K562 (cell line): ENCODE data around the gene PAN3. TPM values are rescaled to one million over a fixed set of nuclear protein-coding genes. Genes with fewer than 3 reads are reported as not detected.

Experiments used
- ATAC-seq: fragments of 200-7000 bp; cut with Tn5 transposase; 3 replicates; pipeline ENCODE4 v1.9.1; 2020; ENCODE audit warnings: moderate library complexity
- BruUV-seq: library from RNA; stranded (reverse); fragments of 400-500 nt; replicated peaks from 2 replicates; lab custom pipeline; 2021; lab: Mats Ljungman, UMichigan
- CTCF ChIA-PET: fragments of 300-600 bp; formaldehyde crosslinking; extraction: SDS; loops from one replicate; lab custom pipeline; 2021; ENCODE audit warnings: low intra/inter-chr PET ratio; lab: Yijun Ruan, JAX
- POLR2A ChIA-PET: fragments of 300-600, 350-650 bp; sonication (Branson Sonifier 250); formaldehyde crosslinking; extraction: SDS; loops from one replicate; lab custom pipeline; 2021; ENCODE audit warnings: antibody characterized with exemption, inconsistent platforms; lab: Yijun Ruan, JAX
- DNase-seq, 4 experiments: peaks; one replicate each; pipeline versions ENCODE4 v3.0.0 to v3.0.0-alpha.2; 2011 to 2018; ENCODE audit warnings: low spot score in 3 of 4, mixed read lengths in 3 of 4; ENCODE audit errors: extremely low read depth in 1 of 4
- FAIRE-seq: peaks from 2 replicates; lab custom pipeline; 2011; peaks lifted over from hg19 to GRCh38; lab: Jason Lieb, UNC
- H2AFZ ChIP-seq: 2 replicates; pipeline ENCODE4 v1.6.0; 2011; ENCODE audit warnings: low read depth, low read length, control low read depth, inconsistent platforms
- H3K27ac ChIP-seq: fragments of 200-600 bp; 3 replicates; pipeline ENCODE4 v1.8.0; 2011; ENCODE audit warnings: low read depth, mild to moderate bottlenecking, control low read depth, inconsistent platforms, low read length, moderate library complexity, mixed read lengths; ENCODE audit errors: extremely low read depth
- H3K27me3 ChIP-seq, 2 experiments: fragments of 300-600 bp in 1 of 2; 2 replicates in 1 of 2; 3 replicates in 1 of 2; pipeline versions ENCODE4 v1.6.0 to v1.8.0; 2011; ENCODE audit warnings: inconsistent platforms in 2 of 2, low read length in 2 of 2, mild to moderate bottlenecking in 1 of 2, mixed read lengths in 1 of 2, moderate library complexity in 1 of 2; ENCODE audit not compliant: control insufficient read depth in 2 of 2, insufficient read depth in 2 of 2
- H3K36me3 ChIP-seq: fragments of 300-600 bp; 3 replicates; pipeline ENCODE4 v1.8.0; 2011; ENCODE audit warnings: mild to moderate bottlenecking, low read length, inconsistent platforms; ENCODE audit not compliant: control insufficient read depth, insufficient read depth
- H3K4me1 ChIP-seq, 2 experiments: fragments of 200-600 bp in 1 of 2; replicated peaks in 1 of 2; 2 replicates in 1 of 2; 3 replicates in 1 of 2; pipeline versions ENCODE4 v1.5.1 to v1.8.0; 2011; ENCODE audit warnings: inconsistent platforms in 2 of 2, low read length in 2 of 2, mild to moderate bottlenecking in 1 of 2, mixed read lengths in 1 of 2, moderate library complexity in 1 of 2; ENCODE audit not compliant: control insufficient read depth in 2 of 2, insufficient read depth in 2 of 2
- H3K4me2 ChIP-seq: 2 replicates; pipeline ENCODE4 v1.6.1; 2011; ENCODE audit warnings: low read length, control low read depth, inconsistent platforms, mixed read lengths; ENCODE audit not compliant: insufficient read depth
- H3K4me3 ChIP-seq: fragments of 200-600 bp; sonication (generic), shearing (Covaris generic); 2 replicates; pipeline ENCODE4 v1.5.1; 2016; ENCODE audit warnings: control low read depth, inconsistent platforms
- H3K79me2 ChIP-seq: fragments of 200-600 bp; 3 replicates; pipeline ENCODE4 v1.8.0; 2011; ENCODE audit warnings: low read length, inconsistent platforms; ENCODE audit not compliant: control insufficient read depth, insufficient read depth
- H3K9ac ChIP-seq, 2 experiments: 2 replicates each; pipeline versions ENCODE4 v1.6.0 to v1.6.1; 2011; ENCODE audit warnings: low read depth in 2 of 2, low read length in 2 of 2, control low read depth in 1 of 2, inconsistent platforms in 1 of 2, mild to moderate bottlenecking in 1 of 2, mixed read lengths in 1 of 2; ENCODE audit not compliant: insufficient read depth in 1 of 2
- H3K9me1 ChIP-seq: one replicate; pipeline ENCODE4 v1.6.0; 2011; ENCODE audit warnings: inconsistent platforms, mild to moderate bottlenecking, low read length, moderate library complexity; ENCODE audit not compliant: control insufficient read depth, insufficient read depth
- H3K9me3 ChIP-seq: replicated peaks from 2 replicates; pipeline ENCODE4 v1.5.1; 2011; ENCODE audit warnings: low read depth, low read length, inconsistent platforms; ENCODE audit not compliant: control insufficient read depth, insufficient read depth
- H4K20me1 ChIP-seq: replicated peaks from 2 replicates; pipeline ENCODE4 v1.6.1; 2011; ENCODE audit warnings: low read length, inconsistent platforms, mixed read lengths; ENCODE audit not compliant: control insufficient read depth, insufficient read depth
- BRD9 ChIP-seq: fragments of 450-650 bp; IDR thresholded peaks from 2 replicates; pipeline ENCODE4 v1.6.1; 2018; ENCODE audit warnings: low read depth; ENCODE audit not compliant: partially characterized antibody
- DACH1 ChIP-seq: fragments of 450-650 bp; IDR thresholded peaks from 2 replicates; pipeline ENCODE4 v1.6.1; 2018; ENCODE audit not compliant: partially characterized antibody
- E2F3 ChIP-seq: fragments of 250-450 bp; sonication (Bioruptor Pico); IDR thresholded peaks from 2 replicates; pipeline ENCODE4 v1.4.0; 2020; ENCODE audit warnings: mild to moderate bottlenecking
- FOXJ2 ChIP-seq: fragments of 200-800 bp; sonication (Bioruptor generic); IDR thresholded peaks from 2 replicates; pipeline ENCODE4 v1.6.1; 2016; ENCODE audit warnings: missing genetic modification characterization, missing compliant biosample characterization
- FOXJ3 ChIP-seq: sonication (generic); formaldehyde crosslinking; IDR thresholded peaks from 2 replicates; pipeline ENCODE4 v1.4.0; 2020; ENCODE audit warnings: mild to moderate bottlenecking, missing genetic modification reagents
- MAZ ChIP-seq, 2 experiments: fragments of 450-650 bp in 1 of 2; sonication (generic) in 1 of 2; formaldehyde crosslinking; IDR thresholded peaks in 1 of 2; conservative IDR thresholded peaks in 1 of 2; 2 replicates each; pipeline versions ENCODE4 v1.4.0 to v1.5.0; 2020; ENCODE audit warnings: mild to moderate bottlenecking in 1 of 2, missing genetic modification reagents in 1 of 2
- NR4A1 ChIP-seq, 2 experiments: fragments of 250-450 bp in 1 of 2; fragments of 450-650 bp in 1 of 2; sonication (Bioruptor Pico) in 1 of 2; IDR thresholded peaks; 2 replicates each; pipeline versions ENCODE4 v1.4.0 to v1.6.1; 2016 to 2020; ENCODE audit warnings: mild to moderate bottlenecking in 2 of 2, missing compliant biosample characterization in 1 of 2, missing genetic modification characterization in 1 of 2, moderate library complexity in 1 of 2
- PCBP1 ChIP-seq: fragments of 200-400 bp; formaldehyde crosslinking; IDR thresholded peaks from 2 replicates; pipeline ENCODE4 v1.6.1; 2018; ENCODE audit warnings: mild to moderate bottlenecking, low read depth, low read length; ENCODE audit not compliant: poor library complexity, severe bottlenecking
- POLR2A ChIP-seq: fragments of 450-650 bp; conservative IDR thresholded peaks from 2 replicates; pipeline ENCODE4 v1.6.1; 2016
- SP2 ChIP-seq: IDR thresholded peaks from 2 replicates; pipeline ENCODE4 v1.6.1; 2011; ENCODE audit warnings: mild to moderate bottlenecking, low read depth, low read length, moderate library complexity; ENCODE audit not compliant: poor library complexity, severe bottlenecking; ENCODE audit errors: extremely low read depth
- SREBF1 ChIP-seq: fragments of 150-350 bp; IDR thresholded peaks from 2 replicates; pipeline ENCODE4 v1.6.1; 2014; ENCODE audit warnings: antibody characterized with exemption, low read depth, low read length, borderline replicate concordance
- STAT5B ChIP-seq: fragments of 250-450 bp; sonication (Bioruptor Pico); IDR thresholded peaks from 2 replicates; pipeline ENCODE4 v1.8.0; 2021; ENCODE audit warnings: mild to moderate bottlenecking, inconsistent platforms
- TRIM28 ChIP-seq: fragments of 450-650 bp; IDR thresholded peaks from 2 replicates; pipeline ENCODE4 v1.6.1; 2017
- XRCC3 ChIP-seq: fragments of 450-650 bp; IDR thresholded peaks from 2 replicates; pipeline ENCODE4 v1.6.1; 2017; ENCODE audit warnings: mild to moderate bottlenecking, moderate library complexity
- ZKSCAN8 ChIP-seq: fragments of 200-800 bp; sonication (Bioruptor generic); IDR thresholded peaks from 2 replicates; pipeline ENCODE4 v1.6.1; 2016; ENCODE audit warnings: missing genetic modification characterization, missing compliant biosample characterization
- ZNF717 ChIP-seq: fragments of 250-450 bp; sonication (Bioruptor Pico); IDR thresholded peaks from 2 replicates; pipeline ENCODE4 v1.5.0; 2021
- ZNF766 ChIP-seq: fragments of 200-800 bp; sonication (Bioruptor generic); conservative IDR thresholded peaks from 2 replicates; pipeline ENCODE4 v1.6.1; 2016; ENCODE audit warnings: missing genetic modification characterization, missing compliant biosample characterization
- ZZZ3 ChIP-seq: fragments of 450-650 bp; IDR thresholded peaks from 2 replicates; pipeline ENCODE4 v1.6.1; 2016; ENCODE audit warnings: antibody characterized with exemption, mild to moderate bottlenecking, moderate library complexity
- WGBS: fragments of 100-300 bp; shearing (Covaris generic); methylation state at CpG from one replicate; pipeline ENCODE4 v1.1.6; 2016; ENCODE audit warnings: low coverage, mixed read lengths; ENCODE audit not compliant: insufficient coverage; ENCODE audit errors: missing lambda C conversion rate; 5-methylcytosine and 5-hydroxymethylcytosine counted together
- in situ Hi-C: fragments of 300-500 bp; cut with MboI; formaldehyde crosslinking; loops from 4 replicates; pipeline ENCODE4 v1.15.0; 2018; ENCODE audit warnings: inconsistent platforms, mixed read lengths
- intact Hi-C: fragments of 100-400 bp; cut with micrococcal nuclease; formaldehyde crosslinking; loops from 2 replicates; pipeline ENCODE4 v1.14.2; 2022
- polyA plus RNA-seq, 8 experiments: library from polyadenylated mRNA; depleted of rRNA in 4 of 8; stranded (reverse) in 5 of 8; unstranded in 3 of 8; fragments of >200 nt; fragmentation: Nextera tagmentation in 2 of 8; fragmentation: Illumina TruSeq in 1 of 8; extraction: Ambion mirVana in 2 of 8; extraction: Trizol in 1 of 8; gene quantifications; 2 replicates each; pipeline versions ENCODE4 v1.2.1 to v1.2.3, GENCODE V29; 2011 to 2014; ENCODE audit warnings: inconsistent platforms in 1 of 8, missing spikeins in 1 of 8
- total RNA-seq, 7 experiments: library from RNA; depleted of rRNA in 6 of 7; stranded (reverse); fragments of >200 nt in 6 of 7; fragmentation: Illumina TruSeq in 2 of 7; extraction: Trizol in 2 of 7; gene quantifications; 2 replicates each; pipeline versions ENCODE4 v1.2.1 to v1.2.3, GENCODE V29; 2011 to 2021; ENCODE audit warnings: low replicate concordance in 1 of 7
- TF ChIP-seq, protein P1 (sequence below): fragments of 450-650 bp; formaldehyde crosslinking; IDR thresholded peaks from 2 replicates; pipeline ENCODE4 v1.4.0; 2020; ENCODE audit warnings: mild to moderate bottlenecking, mixed read lengths
- TF ChIP-seq, protein P2 (sequence below): fragments of 450-650 bp; IDR thresholded peaks from 2 replicates; pipeline ENCODE4 v1.6.1; 2018; ENCODE audit not compliant: partially characterized antibody

Gene PAN3
- total and polyA plus RNA-seq, 9 of the 15 experiments (the other 6 are each of a cell fraction or from before 2014, with no cell fraction given), result 7.2 to 19.9 (median 11.6) TPM

DNA sequence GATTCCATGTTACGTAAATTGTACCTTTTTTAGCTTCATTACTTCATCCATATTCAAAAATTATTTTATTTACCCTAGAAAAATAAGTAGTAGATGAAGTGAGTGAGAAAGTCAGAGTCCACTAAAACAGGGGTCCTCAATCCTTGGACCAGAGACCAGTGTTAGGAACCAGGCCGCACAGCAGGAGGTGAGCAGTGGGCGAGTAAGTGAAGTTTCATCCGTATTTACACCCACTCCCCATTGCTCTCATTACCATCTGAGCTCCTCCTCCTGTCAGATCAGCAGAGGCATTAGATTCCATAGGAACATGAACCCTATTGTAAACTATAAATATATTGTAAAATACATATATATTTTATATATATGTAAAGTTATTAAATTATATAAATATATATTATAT lies 119.0 kb downstream of the PAN3 start (continued):
- TF ChIP-seq SP2 (no peak), ZKSCAN8 (no peak), FOXJ2 (no peak), SREBF1 (no peak), TRIM28 (no peak)

DNA sequence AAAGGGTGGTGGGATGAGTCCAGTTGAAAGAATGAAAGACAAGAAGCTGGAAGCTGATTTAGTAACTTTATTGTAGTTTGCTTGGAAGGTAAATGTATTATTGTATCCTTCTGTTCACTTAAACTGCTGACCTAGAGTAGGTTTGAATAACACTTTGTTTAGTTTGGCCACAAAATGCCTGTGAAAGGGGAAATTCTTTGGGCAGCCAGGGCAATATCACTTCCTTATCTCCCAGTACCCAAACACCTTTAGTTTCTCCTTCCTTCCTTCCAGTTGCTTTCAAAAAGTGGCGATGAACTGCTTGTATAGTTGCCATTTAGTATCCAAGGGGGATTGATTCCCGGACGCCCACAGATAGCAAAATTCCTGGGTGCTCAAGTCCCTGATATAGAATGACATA lies 120.1 kb downstream of the PAN3 start:
- Histone ChIP-seq H3K4me3 (no peak overlapping the region), H3K27me3 (no peaks in the 10 kb centered on the region), H3K4me1 (no peaks in the 10 kb centered on the region), H4K20me1 (no peaks in the 10 kb centered on the region), H3K9ac (no peak overlapping the region), H3K79me2 (no peaks in the 10 kb centered on the region), H3K27ac (no peak overlapping the region), H3K4me2 (no peak overlapping the region), H3K36me3 (peaks cover 35% of the 10 kb centered on the region; the same call in 2 of the 3 replicates), H3K9me1 (no peaks in the 10 kb centered on the region), H2AFZ (no peak overlapping the region), H3K9me3 (no peaks in the 10 kb centered on the region)
- no peak for DNase-seq
- intact Hi-C loops (no loop called here), in situ Hi-C loops (no loop called here)
- no peak for ATAC-seq
- CTCF ChIA-PET, result no interaction called here
- FAIRE-seq, result no peak
- POLR2A ChIA-PET, result no interaction called here
- 100% methylated on average over 2 of the region's 3 CpGs for WGBS
- BruUV-seq, result no TSS peak
- TF ChIP-seq ZZZ3, result no peak
- TF ChIP-seq STAT5B (CRISPR knock-in tag), result no peak
- no peak for TF ChIP-seq XRCC3
- TF ChIP-seq, protein P1, sequence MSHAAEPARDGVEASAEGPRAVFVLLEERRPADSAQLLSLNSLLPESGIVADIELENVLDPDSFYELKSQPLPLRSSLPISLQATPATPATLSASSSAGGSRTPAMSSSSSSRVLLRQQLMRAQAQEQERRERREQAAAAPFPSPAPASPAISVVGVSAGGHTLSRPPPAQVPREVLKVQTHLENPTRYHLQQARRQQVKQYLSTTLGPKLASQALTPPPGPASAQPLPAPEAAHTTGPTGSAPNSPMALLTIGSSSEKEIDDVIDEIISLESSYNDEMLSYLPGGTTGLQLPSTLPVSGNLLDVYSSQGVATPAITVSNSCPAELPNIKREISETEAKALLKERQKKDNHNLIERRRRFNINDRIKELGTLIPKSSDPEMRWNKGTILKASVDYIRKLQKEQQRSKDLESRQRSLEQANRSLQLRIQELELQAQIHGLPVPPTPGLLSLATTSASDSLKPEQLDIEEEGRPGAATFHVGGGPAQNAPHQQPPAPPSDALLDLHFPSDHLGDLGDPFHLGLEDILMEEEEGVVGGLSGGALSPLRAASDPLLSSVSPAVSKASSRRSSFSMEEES (CRISPR knock-in tag), result no peak
- no peak for TF ChIP-seq E2F3 (CRISPR knock-in tag)
- TF ChIP-seq POLR2A, result no peak
- TF ChIP-seq BRD9, result no peak
- no peak for TF ChIP-seq ZNF717
- no peak for TF ChIP-seq NR4A1 (CRISPR knock-in tag; IDR thresholded peaks at IDR 0.05)
- TF ChIP-seq NR4A1 (tag; IDR thresholded peaks at IDR 0.05), result no peak
- no peak for TF ChIP-seq FOXJ3 (CRISPR knock-in tag)
- TF ChIP-seq ZNF766, result no peak
- TF ChIP-seq, protein P2, sequence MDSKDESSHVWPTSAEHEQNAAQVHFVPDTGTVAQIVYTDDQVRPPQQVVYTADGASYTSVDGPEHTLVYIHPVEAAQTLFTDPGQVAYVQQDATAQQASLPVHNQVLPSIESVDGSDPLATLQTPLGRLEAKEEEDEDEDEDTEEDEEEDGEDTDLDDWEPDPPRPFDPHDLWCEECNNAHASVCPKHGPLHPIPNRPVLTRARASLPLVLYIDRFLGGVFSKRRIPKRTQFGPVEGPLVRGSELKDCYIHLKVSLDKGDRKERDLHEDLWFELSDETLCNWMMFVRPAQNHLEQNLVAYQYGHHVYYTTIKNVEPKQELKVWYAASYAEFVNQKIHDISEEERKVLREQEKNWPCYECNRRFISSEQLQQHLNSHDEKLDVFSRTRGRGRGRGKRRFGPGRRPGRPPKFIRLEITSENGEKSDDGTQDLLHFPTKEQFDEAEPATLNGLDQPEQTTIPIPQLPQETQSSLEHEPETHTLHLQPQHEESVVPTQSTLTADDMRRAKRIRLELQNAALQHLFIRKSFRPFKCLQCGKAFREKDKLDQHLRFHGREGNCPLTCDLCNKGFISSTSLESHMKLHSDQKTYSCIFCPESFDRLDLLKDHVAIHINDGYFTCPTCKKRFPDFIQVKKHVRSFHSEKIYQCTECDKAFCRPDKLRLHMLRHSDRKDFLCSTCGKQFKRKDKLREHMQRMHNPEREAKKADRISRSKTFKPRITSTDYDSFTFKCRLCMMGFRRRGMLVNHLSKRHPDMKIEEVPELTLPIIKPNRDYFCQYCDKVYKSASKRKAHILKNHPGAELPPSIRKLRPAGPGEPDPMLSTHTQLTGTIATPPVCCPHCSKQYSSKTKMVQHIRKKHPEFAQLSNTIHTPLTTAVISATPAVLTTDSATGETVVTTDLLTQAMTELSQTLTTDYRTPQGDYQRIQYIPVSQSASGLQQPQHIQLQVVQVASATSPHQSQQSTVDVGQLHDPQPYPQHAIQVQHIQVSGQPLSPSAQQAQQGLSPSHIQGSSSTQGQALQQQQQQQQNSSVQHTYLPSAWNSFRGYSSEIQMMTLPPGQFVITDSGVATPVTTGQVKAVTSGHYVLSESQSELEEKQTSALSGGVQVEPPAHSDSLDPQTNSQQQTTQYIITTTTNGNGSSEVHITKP, result no peak
- no peak for TF ChIP-seq PCBP1
- no peak for TF ChIP-seq DACH1
- TF ChIP-seq MAZ (CRISPR knock-in tag; conservative IDR thresholded peaks at IDR 0.05 in 1 of 2, IDR thresholded peaks at IDR 0.05 in 1 of 2), result no peak
